Ovary (tissue), 3 donors: ENCODE results near the gene DHX9.

ENCODE experiments used
- EP300 ChIP-seq: sonication (generic); formaldehyde crosslinking; IDR thresholded peaks from one replicate; pipeline ENCODE4 v1.6.1; 2017; ENCODE audit warnings: antibody characterized with exemption
- POLR2A ChIP-seq: fragments of 450-650 bp; IDR thresholded peaks from one replicate; pipeline ENCODE4 v1.6.1; 2017; ENCODE audit warnings: antibody characterized with exemption, mild to moderate bottlenecking, moderate library complexity
- TF ChIP-seq, protein P1 (sequence below), 3 donors: fragments of 450-650 bp in 2 of 3; fragments of 200-600 bp in 1 of 3; IDR thresholded peaks; one replicate each; pipeline versions ENCODE4 v1.5.1 to v1.8.0; 2016 to 2022; ENCODE audit warnings: antibody characterized with exemption in 3 of 3, mild to moderate bottlenecking in 1 of 3
- donor health status: DM: no; HTN: no; CAD: no.

DNA sequence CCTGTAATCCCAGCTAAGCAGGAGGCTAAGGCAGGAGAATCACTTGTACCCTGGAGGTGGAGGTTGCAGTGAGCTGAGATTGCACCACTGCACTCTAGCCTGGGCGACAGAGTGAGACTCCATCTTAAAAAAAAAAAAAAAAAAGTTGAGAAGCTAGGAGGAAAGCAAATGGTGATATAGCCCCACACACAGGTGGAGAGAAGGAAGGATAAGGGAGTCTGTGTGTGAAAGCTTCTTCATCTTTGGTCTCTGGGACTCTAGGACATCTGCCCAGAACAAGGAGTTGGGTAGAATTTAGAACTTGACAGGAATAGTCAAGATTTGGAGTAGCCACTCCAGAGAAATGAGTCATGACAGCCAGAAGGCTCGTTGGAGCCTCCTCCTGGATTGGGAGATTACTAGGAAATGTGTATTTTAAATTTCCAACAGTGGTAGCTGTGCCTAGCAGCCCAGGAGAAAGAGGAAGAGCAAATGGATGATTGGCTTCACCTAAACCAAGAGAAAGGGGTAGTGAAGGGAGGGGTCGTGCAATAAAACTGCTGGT lies 29.7 kb upstream of the DHX9 start:
- TF ChIP-seq POLR2A: no peak
- TF ChIP-seq, protein P1, sequence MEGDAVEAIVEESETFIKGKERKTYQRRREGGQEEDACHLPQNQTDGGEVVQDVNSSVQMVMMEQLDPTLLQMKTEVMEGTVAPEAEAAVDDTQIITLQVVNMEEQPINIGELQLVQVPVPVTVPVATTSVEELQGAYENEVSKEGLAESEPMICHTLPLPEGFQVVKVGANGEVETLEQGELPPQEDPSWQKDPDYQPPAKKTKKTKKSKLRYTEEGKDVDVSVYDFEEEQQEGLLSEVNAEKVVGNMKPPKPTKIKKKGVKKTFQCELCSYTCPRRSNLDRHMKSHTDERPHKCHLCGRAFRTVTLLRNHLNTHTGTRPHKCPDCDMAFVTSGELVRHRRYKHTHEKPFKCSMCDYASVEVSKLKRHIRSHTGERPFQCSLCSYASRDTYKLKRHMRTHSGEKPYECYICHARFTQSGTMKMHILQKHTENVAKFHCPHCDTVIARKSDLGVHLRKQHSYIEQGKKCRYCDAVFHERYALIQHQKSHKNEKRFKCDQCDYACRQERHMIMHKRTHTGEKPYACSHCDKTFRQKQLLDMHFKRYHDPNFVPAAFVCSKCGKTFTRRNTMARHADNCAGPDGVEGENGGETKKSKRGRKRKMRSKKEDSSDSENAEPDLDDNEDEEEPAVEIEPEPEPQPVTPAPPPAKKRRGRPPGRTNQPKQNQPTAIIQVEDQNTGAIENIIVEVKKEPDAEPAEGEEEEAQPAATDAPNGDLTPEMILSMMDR (IDR thresholded peaks at IDR 0.05): no peak
- no peak for TF ChIP-seq EP300
